ENCODE data around the gene ECI1. TPM values are rescaled to one million over a fixed set of nuclear protein-coding genes. Genes with fewer than 3 reads are reported as not detected.
"Not testable (repeated sequence)": the region's sequence is repeated elsewhere in the genome, so short reads cannot be mapped to it uniquely, and the experiment has no call there.

ECI1 gene
- total RNA-seq, 2 experiments from 2014 or later = 39.7 to 48.3 TPM

DNA sequence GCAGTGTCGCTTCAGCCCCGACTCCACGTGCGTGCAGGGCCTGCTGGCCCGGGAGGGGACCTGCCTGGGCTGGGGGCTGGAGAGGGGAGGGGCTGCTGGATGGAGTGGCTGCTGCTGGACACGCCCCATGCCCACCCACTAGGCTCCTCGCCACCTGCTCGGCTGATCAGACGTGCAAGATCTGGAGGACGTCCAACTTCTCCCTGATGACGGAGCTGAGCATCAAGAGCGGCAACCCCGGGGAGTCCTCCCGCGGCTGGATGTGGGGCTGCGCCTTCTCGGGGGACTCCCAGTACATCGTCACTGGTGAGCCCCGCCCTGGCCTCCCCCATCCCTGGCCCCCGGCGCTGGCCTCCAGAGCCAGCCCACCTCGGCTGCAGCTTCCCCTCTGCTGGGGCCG lies 43.1 kb downstream of the ECI1 start:
- no peak for DNase-seq
- Mint-ChIP-seq H3K27me3 (ENCODE audit: low read depth) (no peaks in the 10 kb centered on the region), H3K4me1 (ENCODE audit: low read depth) (peaks cover 35% of the 10 kb centered on the region), H3K27ac (no peak overlapping the region), H3K4me3 (no peak overlapping the region), H3K9me3 (no peaks in the 10 kb centered on the region), H3K36me3 (ENCODE audit: low read depth) (peaks cover 23% of the 10 kb centered on the region)
- intact Hi-C loops (cut with micrococcal nuclease) = no loop called here
- CTCF ChIA-PET = no interaction called here

DNA sequence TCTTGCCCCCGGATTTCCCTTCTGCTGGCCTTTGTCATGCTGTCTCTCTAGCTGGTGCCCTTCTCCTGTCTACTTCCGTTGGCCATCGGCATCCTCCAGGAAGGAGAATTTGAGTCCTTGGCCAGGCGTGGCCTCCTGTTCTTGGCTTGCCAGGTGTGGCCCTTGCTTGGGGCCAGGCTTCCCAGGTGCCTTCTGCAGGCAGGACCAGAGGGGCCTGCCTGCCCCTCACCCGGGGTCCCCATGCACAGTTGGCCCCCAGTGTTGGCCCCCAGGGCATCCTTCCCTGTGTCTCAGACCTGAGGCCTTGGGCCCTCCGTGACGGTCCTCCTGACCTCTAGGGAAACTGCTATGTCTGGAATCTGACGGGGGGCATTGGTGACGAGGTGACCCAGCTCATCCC lies 43.5 kb downstream of the ECI1 start:
- Mint-ChIP-seq H3K4me3 (peak overlapping the region; percentile 78), H3K36me3 (ENCODE audit: low read depth) (peaks cover 20% of the 10 kb centered on the region), H3K27ac (no peak overlapping the region), H3K4me1 (ENCODE audit: low read depth) (peaks cover 31% of the 10 kb centered on the region), H3K9me3 (no peaks in the 10 kb centered on the region), H3K27me3 (ENCODE audit: low read depth) (no peaks in the 10 kb centered on the region)
- DNase-seq = no peak
- intact Hi-C loops (cut with micrococcal nuclease) = no loop called here
- CTCF ChIA-PET = no interaction called here

DNA sequence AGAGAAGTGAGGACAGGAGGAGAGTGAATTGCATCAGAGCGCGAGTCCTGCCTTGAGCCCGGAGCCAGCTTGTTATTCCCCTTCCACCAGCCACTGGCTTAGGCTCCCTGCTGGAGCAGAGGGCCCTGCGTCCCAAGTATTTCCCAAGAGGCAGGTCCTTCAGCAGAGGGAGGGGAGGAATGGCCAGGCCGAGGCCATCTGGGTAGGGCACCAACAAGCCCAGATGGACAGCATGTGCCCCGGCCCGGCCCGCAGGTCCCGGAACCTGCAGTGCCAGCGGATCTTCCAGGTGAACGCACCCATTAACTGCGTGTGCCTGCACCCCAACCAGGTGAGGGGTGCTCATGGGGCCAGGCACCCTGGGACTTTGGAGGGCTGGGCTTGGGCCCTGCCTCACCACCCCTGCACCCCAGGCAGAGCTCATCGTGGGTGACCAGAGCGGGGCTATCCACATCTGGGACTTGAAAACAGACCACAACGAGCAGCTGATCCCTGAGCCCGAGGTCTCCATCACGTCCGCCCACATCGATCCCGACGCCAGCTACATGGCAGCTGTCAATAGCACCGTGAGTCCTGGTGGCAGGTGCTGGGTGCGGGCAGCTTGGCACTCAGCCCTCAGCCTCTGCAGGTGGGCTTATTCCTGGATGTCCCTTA lies 44.5 kb downstream of the ECI1 start:
- CTCF ChIA-PET = no interaction called here
- H3K36me3 Mint-ChIP-seq (ENCODE audit: low read depth) = peaks cover 14% of the 10 kb centered on the region

GRCh38 chr16:2206420-2206779 lies 45.0 kb downstream of the ECI1 start:
- Mint-ChIP-seq H3K9me3 (no peaks in the 10 kb centered on the region), H3K27me3 (ENCODE audit: low read depth) (no peaks in the 10 kb centered on the region), H3K27ac (peak overlapping the region; percentile 48), H3K4me3 (peak overlapping the region; percentile 78), H3K4me1 (ENCODE audit: low read depth) (peaks cover 22% of the 10 kb centered on the region), H3K36me3 (ENCODE audit: low read depth) (peaks cover 13% of the 10 kb centered on the region)
- CTCF ChIA-PET = no interaction called here
- no peak for DNase-seq
- intact Hi-C loops (cut with micrococcal nuclease) = no loop called here

More for the DNA sequence above, 44.5 kb downstream of the ECI1 start:
- intact Hi-C loops (cut with micrococcal nuclease) = no loop called here
- DNase-seq = no peak
- H3K4me3 Mint-ChIP-seq = peak overlapping the region; percentile 78
- H3K27ac Mint-ChIP-seq = peak overlapping the region; percentile 48
- H3K27me3 Mint-ChIP-seq (ENCODE audit: low read depth) = no peaks in the 10 kb centered on the region
- H3K4me1 Mint-ChIP-seq (ENCODE audit: low read depth) = peaks cover 24% of the 10 kb centered on the region
- no peaks in the 10 kb centered on the region for H3K9me3 Mint-ChIP-seq

DNA sequence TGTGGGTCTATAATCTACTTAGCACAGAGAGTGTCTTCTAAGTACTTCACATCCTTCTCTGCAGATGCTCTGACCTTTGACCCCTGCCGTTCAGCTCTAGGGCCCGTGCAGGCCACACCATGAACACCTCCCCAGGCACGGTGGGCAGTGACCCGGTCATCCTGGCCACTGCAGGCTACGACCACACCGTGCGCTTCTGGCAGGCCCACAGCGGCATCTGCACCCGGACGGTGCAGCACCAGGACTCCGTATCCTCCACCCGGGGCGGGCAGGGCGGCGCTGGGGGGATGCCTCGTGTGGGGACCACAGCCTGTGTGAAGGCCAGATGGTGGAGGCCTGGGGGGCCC lies 45.4 kb downstream of the ECI1 start:
- DNase-seq = no peak
- intact Hi-C loops (cut with micrococcal nuclease) = loop anchor here (1.0 kb wide), 4 partner anchors 9 to 51 kb away; partner anchors contain the start of genes E4F1, ECI1 and TRAF7
- Mint-ChIP-seq H3K27ac (peak overlapping the region; percentile 48), H3K36me3 (ENCODE audit: low read depth) (peaks cover 13% of the 10 kb centered on the region), H3K4me1 (ENCODE audit: low read depth) (peaks cover 22% of the 10 kb centered on the region), H3K4me3 (peak overlapping the region; percentile 78), H3K27me3 (ENCODE audit: low read depth) (no peaks in the 10 kb centered on the region), H3K9me3 (no peaks in the 10 kb centered on the region)
- CTCF ChIA-PET = interaction anchor here (1.5 kb wide), 1 partner anchor 11 kb away, joined by 5 read pairs; no protein-coding TSS in a partner anchor

DNA sequence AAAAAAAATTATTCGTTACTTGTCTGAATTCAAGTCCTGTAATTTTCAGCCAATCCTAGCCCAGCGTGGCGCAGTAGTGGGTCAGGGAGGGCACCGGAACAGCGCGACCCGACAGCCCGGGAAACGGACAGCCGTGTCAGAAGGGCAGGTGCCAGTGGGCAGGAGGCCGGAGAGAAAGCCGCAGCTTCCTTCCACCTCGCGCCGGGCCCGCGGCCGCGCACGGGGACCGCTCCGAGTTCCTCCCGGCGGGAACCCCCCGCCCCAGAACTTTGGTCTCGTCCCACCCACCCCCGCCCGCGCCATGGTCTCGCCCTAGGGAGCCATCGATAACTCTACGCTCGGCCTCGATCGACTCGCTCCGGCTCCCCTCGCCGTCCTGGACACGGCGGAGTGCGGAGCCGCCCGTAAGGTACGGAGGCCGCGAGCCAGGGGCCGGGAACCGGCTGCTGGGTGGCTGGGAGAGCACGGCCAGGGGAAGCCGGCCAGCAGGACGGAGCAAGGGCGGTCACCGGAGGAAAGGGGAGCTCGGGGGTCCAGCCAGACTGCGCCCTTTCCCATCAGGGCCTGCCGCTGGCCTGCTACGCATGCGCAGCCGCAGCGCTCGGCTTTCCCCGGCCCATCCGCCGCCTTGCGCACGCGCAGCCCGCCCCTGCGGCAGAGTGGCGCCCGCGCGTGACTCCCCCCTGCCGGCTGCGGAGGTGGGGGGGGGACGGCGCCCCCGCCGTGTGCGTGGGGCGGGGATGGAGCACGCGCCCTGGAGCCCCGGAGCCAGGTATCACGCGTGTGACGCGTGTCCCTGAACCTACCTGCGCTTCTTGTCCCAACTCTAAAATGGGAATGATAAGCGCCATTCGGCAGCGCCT lies 46.1 kb downstream of the ECI1 start, which contains the start of gene MLST8:
Gene MLST8, plus strand, starts transcription at position 351 of the 863 bp plus-strand sequence. CDS start 632 bp downstream, outside the sequence.
- Mint-ChIP-seq H3K36me3 (ENCODE audit: low read depth) (peaks cover 13% of the 10 kb centered on the region), H3K27me3 (ENCODE audit: low read depth) (no peaks in the 10 kb centered on the region), H3K4me3 (peak within 1 kb of the TSS; percentile 78), H3K4me1 (ENCODE audit: low read depth) (peaks cover 22% of the 10 kb centered on the region), H3K27ac (peak within 1 kb of the TSS; percentile 85), H3K9me3 (no peaks in the 10 kb centered on the region)
- CTCF ChIA-PET = interaction anchor here (0.6 to 1.5 kb wide), 2 partner anchors 11 to 76 kb away, joined by 4 to 5 read pairs; no protein-coding TSS in a partner anchor
- intact Hi-C loops (cut with micrococcal nuclease) = loop anchor here (1.0 kb wide), 4 partner anchors 10 to 50 kb away; partner anchors contain the start of genes E4F1, ECI1 and TRAF7
- DNase-seq = peak; percentile 86

GRCh38 chr16:2204416-2205103 lies 46.8 kb downstream of the ECI1 start:
- intact Hi-C loops (cut with micrococcal nuclease) = loop anchor here (1.0 kb wide), 4 partner anchors 11 to 49 kb away; partner anchors contain the start of genes E4F1, ECI1 and TRAF7
- Mint-ChIP-seq H3K4me1 (ENCODE audit: low read depth) (peaks cover 22% of the 10 kb centered on the region), H3K4me3 (peak overlapping the region; percentile 72), H3K9me3 (no peaks in the 10 kb centered on the region), H3K27ac (peak overlapping the region; percentile 48), H3K36me3 (ENCODE audit: low read depth) (peaks cover 13% of the 10 kb centered on the region), H3K27me3 (ENCODE audit: low read depth) (no peaks in the 10 kb centered on the region)
- no peak for DNase-seq
- CTCF ChIA-PET = interaction anchor here (0.6 to 1.8 kb wide), 3 partner anchors 10 to 219 kb away, joined by 3 to 8 read pairs (median 5); no protein-coding TSS in a partner anchor

- Mint-ChIP-seq H3K36me3 (ENCODE audit: low read depth) (peaks cover 13% of the 10 kb centered on the region), H3K4me1 (ENCODE audit: low read depth) (peaks cover 22% of the 10 kb centered on the region), H3K4me3 (peak overlapping the region; percentile 43)
- H3K9me3 Mint-ChIP-seq; DNase-seq; H3K27me3 Mint-ChIP-seq (ENCODE audit: low read depth); H3K27ac Mint-ChIP-seq; intact Hi-C loops (cut with micrococcal nuclease): not testable (repeated sequence)
- CTCF ChIA-PET = interaction anchor here (0.6 to 1.8 kb wide), 2 partner anchors 9 to 185 kb away, joined by 4 to 8 read pairs; no protein-coding TSS in a partner anchor
Observed at GRCh38 chr16:2203119-2203688, 48.2 kb downstream of the ECI1 start.

GRCh38 chr16:2200313-2200712 lies 51.1 kb downstream of the ECI1 start:
- intact Hi-C loops (cut with micrococcal nuclease) = no loop called here
- H3K27ac Mint-ChIP-seq = no peak overlapping the region
- CTCF ChIA-PET = no interaction called here
- no peaks in the 10 kb centered on the region for H3K36me3 Mint-ChIP-seq (ENCODE audit: low read depth)
- H3K4me1 Mint-ChIP-seq (ENCODE audit: low read depth) = peaks cover 8% of the 10 kb centered on the region
- no peak for DNase-seq
- no peak overlapping the region for H3K4me3 Mint-ChIP-seq
- no peaks in the 10 kb centered on the region for H3K9me3 Mint-ChIP-seq
- peaks cover 19% of the 10 kb centered on the region for H3K27me3 Mint-ChIP-seq (ENCODE audit: low read depth)

GRCh38 chr16:2199621-2200139 lies 51.7 kb downstream of the ECI1 start:
- intact Hi-C loops (cut with micrococcal nuclease) = no loop called here
- DNase-seq = no peak
- Mint-ChIP-seq H3K27me3 (ENCODE audit: low read depth) (peaks cover 23% of the 10 kb centered on the region), H3K4me1 (ENCODE audit: low read depth) (peaks cover 9% of the 10 kb centered on the region), H3K36me3 (ENCODE audit: low read depth) (no peaks in the 10 kb centered on the region), H3K4me3 (no peak overlapping the region), H3K27ac (no peak overlapping the region), H3K9me3 (no peaks in the 10 kb centered on the region)
- CTCF ChIA-PET = no interaction called here

- no peaks in the 10 kb centered on the region for H3K36me3 Mint-ChIP-seq (ENCODE audit: low read depth)
- intact Hi-C loops (cut with micrococcal nuclease) = no loop called here
- no peak for DNase-seq
- H3K4me1 Mint-ChIP-seq (ENCODE audit: low read depth) = peaks cover 4% of the 10 kb centered on the region
- H3K9me3 Mint-ChIP-seq = no peaks in the 10 kb centered on the region
- CTCF ChIA-PET = no interaction called here
- no peak overlapping the region for H3K27ac Mint-ChIP-seq
- peaks cover 26% of the 10 kb centered on the region for H3K27me3 Mint-ChIP-seq (ENCODE audit: low read depth)
- no peak overlapping the region for H3K4me3 Mint-ChIP-seq
Observed at GRCh38 chr16:2199095-2199494, 52.3 kb downstream of the ECI1 start.

DNA sequence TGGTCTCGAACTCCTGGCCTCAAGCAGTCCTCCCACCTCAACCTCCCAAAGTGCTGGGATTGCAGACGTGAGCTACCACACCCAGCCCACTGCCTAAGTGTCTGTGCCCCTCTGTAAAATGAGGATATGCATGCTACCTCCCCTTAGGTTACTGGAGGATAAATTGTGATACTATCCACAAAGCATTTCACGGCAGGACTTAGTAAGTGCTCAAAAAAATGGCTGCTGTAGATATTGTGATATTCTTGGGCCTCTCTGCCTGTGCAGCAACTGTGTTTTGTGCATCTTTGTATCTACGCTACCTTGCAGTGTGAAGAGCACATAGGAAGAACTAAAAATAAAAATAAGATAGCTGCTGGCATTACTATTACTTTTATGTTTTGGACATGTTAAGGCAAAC lies 53.1 kb downstream of the ECI1 start:
- Mint-ChIP-seq H3K27ac (no peak overlapping the region), H3K4me1 (ENCODE audit: low read depth) (peaks cover 4% of the 10 kb centered on the region), H3K4me3 (peak overlapping the region; percentile 27), H3K9me3 (no peaks in the 10 kb centered on the region), H3K27me3 (ENCODE audit: low read depth) (peaks cover 26% of the 10 kb centered on the region), H3K36me3 (ENCODE audit: low read depth) (no peaks in the 10 kb centered on the region)
- CTCF ChIA-PET = no interaction called here
- intact Hi-C loops (cut with micrococcal nuclease) = no loop called here
- no peak for DNase-seq
